ENCODE data around the gene C16orf86. TPM values are rescaled to one million over a fixed set of nuclear protein-coding genes. Genes with fewer than 3 reads are reported as not detected.

The C16orf86 gene
- total and polyA plus RNA-seq, 2 of the 8 experiments (the other 6 are each of a cell fraction or from before 2014, with no cell fraction given): 1.4 to 2.3 TPM

- Histone ChIP-seq H3K4ac (replicated peaks; ENCODE audit: insufficient read length, low read depth, low read length) (no peak overlapping the region), H3K56ac (replicated peaks; ENCODE audit: insufficient read length, low read depth, low read length) (no peak overlapping the region), H4K20me1 (replicated peaks in 1 of 2; ENCODE audit: control insufficient read depth in 1 of 2, insufficient read depth in 2 of 2, low read length in 2 of 2) (peaks cover 3 to 8% of the 10 kb centered on the region in 2 experiments), H3K4me3 (ENCODE audit: extremely low read depth in 1 of 4, insufficient read depth in 2 of 4, low read depth in 3 of 4, low read length in 4 of 4) (peak overlapping the region in 1 of 4 experiments; percentile 73; a peak in 4 of 8 replicates), H2BK5ac (ENCODE audit: low read depth, low read length) (no peak overlapping the region), H2BK15ac (ENCODE audit: low read length) (no peak overlapping the region), H3K79me2 (ENCODE audit: control insufficient read depth in 1 of 2, insufficient read depth in 2 of 2, low read length in 2 of 2) (no peaks in the 10 kb centered on the region), H3K36me3 (ENCODE audit: control insufficient read depth in 2 of 4, insufficient read depth in 4 of 4, low read length in 3 of 4) (no peaks in the 10 kb centered on the region), H3K9ac (replicated peaks in 1 of 4; ENCODE audit: extremely low read depth in 1 of 4, low read depth in 3 of 4, low read length in 3 of 4) (no peak overlapping the region), H3K27ac (ENCODE audit: low read depth, low read length) (no peak overlapping the region), H3K18ac (ENCODE audit: extremely low read depth, low read length) (no peak overlapping the region), H4K91ac (replicated peaks; ENCODE audit: insufficient read length, low read length) (no peak overlapping the region), H3K27me3 (replicated peaks in 1 of 4; ENCODE audit: control insufficient read depth in 3 of 4, extremely low read depth in 1 of 4, insufficient read depth in 3 of 4, low read length in 3 of 4) (peaks cover 0 to 3% (median 0%) of the 10 kb centered on the region in 4 experiments; a peak in 2 of 7 replicates), H4K8ac (ENCODE audit: extremely low read depth, insufficient read depth, low read length) (no peak overlapping the region; the same call in 1 of the 2 replicates), H3K14ac (ENCODE audit: insufficient read length) (no peak overlapping the region), H3K9me3 (ENCODE audit: insufficient read depth in 2 of 2, low read depth in 1 of 2, low read length in 1 of 2) (no peaks in the 10 kb centered on the region), H4K5ac (ENCODE audit: insufficient read length, low read depth, low read length) (no peak overlapping the region), H2AK5ac (ENCODE audit: low read depth, low read length) (no peak overlapping the region), H3K79me1 (ENCODE audit: low read depth, low read length) (no peaks in the 10 kb centered on the region), H3K23ac (ENCODE audit: insufficient read length) (no peak overlapping the region), H3K4me2 (ENCODE audit: insufficient read depth in 1 of 2, low read depth in 2 of 2, low read length in 2 of 2) (peak overlapping the region; percentile 78 to 95), H2BK12ac (ENCODE audit: low read depth, low read length) (no peak overlapping the region), H3K23me2 (ENCODE audit: low read depth, low read length) (peaks cover 11% of the 10 kb centered on the region; the same call in 1 of the 2 replicates), H2BK20ac (ENCODE audit: low read length) (no peak overlapping the region), H2AFZ (ENCODE audit: low read length) (no peak overlapping the region), H3K4me1 (replicated peaks in 1 of 4; ENCODE audit: control insufficient read depth in 3 of 4, insufficient read depth in 4 of 4, low read length in 3 of 4) (peaks cover 0 to 24% (median 15%) of the 10 kb centered on the region in 4 experiments; a peak in 5 of 7 replicates), H2BK120ac (replicated peaks; ENCODE audit: low read depth, low read length) (no peak overlapping the region)
- FAIRE-seq (no peak), DNase-seq (ENCODE audit: low read depth in 1 of 2, low spot score in 2 of 2) (no peak)
- ChIA-PET POLR2A (ENCODE audit: partially characterized antibody) (interaction anchor here (1.1 to 1.5 kb wide), 4 partner anchors 19 to 269 kb away, joined by 3 to 4 read pairs (median 4); partner anchors contain the start of genes ATP6V0D1 and PSMB10), CTCF (ENCODE audit: partially characterized antibody) (interaction anchor here (0.6 to 13.7 kb wide), 26 partner anchors 10 to 274 kb away, joined by 3 to 202 read pairs (median 6); partner anchors contain the start of genes CARMIL2 and CTRL)
- TF ChIP-seq JUN (IDR thresholded peaks at IDR 0.05; ENCODE audit: low read depth, low read length) (no peak), CHD1 (IDR thresholded peaks at IDR 0.05; ENCODE audit: low read depth, low read length) (no peak), SP2 (IDR thresholded peaks at IDR 0.05; ENCODE audit: low read length) (no peak), NRF1 (IDR thresholded peaks at IDR 0.05; ENCODE audit: low read depth, low read length) (no peak), BACH1 (IDR thresholded peaks at IDR 0.05; ENCODE audit: low read length) (no peak), SUZ12 (IDR thresholded peaks at IDR 0.05; ENCODE audit: low read length) (no peak), USF2 (IDR thresholded peaks at IDR 0.05; ENCODE audit: low read length) (no peak), HDAC6 (IDR thresholded peaks at IDR 0.05; ENCODE audit: low read depth, low read length) (no peak), SP1 (IDR thresholded peaks at IDR 0.05; ENCODE audit: low read depth, low read length) (no peak), E2F6 (IDR thresholded peaks at IDR 0.05) (no peak), POU5F1 (IDR thresholded peaks at IDR 0.05; ENCODE audit: low read depth, low read length) (no peak), RFX5 (IDR thresholded peaks at IDR 0.05; ENCODE audit: borderline replicate concordance, low read depth, low read length) (no peak), KDM5A (IDR thresholded peaks at IDR 0.05; ENCODE audit: low read length) (no peak)
- 71% methylated on average over 9 of the region's 10 CpGs; no CpG with 5 or more reads in 1 of the 2 experiments for WGBS, 2 experiments (ENCODE audit: extremely low coverage in 1 of 2, insufficient coverage in 1 of 2, insufficient read length in 1 of 2, insufficient replicate concordance in 2 of 2, low coverage in 1 of 2, low lambda C conversion rate in 2 of 2, missing lambda C conversion rate in 1 of 2)
Measured at GRCh38 chr16:67667453-67667816, 821 bp downstream of the C16orf86 start.

Measured in H1 (cell line).